Activated T-cell treated with anti-CD3 and anti-CD28 coated beads, Interleukin-2, amount 50 U/mL, for 72 hours (primary cell): Measurements from ENCODE around the gene ROM1. TPM values are rescaled to one million over a fixed set of nuclear protein-coding genes. Genes with fewer than 3 reads are reported as not detected.

ENCODE experiments used
- ATAC-seq, 2 donors: fragments of 150-1000 bp; cut with Tn5 transposase; replicated peaks in 1 of 2; 2 replicates each; pipeline ENCODE4 v1.10.0; 2021; ENCODE audit warnings: moderate library complexity in 2 of 2, mild to moderate bottlenecking in 1 of 2
- DNase-seq, 2 donors: peaks; one replicate each; pipeline ENCODE4 v3.0.0; 2021 to 2022; ENCODE audit warnings: mixed read lengths in 1 of 2
- H3K27ac Mint-ChIP-seq: one replicate; pipeline ENCODE4 v1.8.0; 2022; ENCODE audit warnings: mild to moderate bottlenecking, moderate library complexity, mixed read lengths
- H3K27me3 Mint-ChIP-seq: one replicate; pipeline ENCODE4 v1.8.0; 2022; ENCODE audit warnings: low read depth, mixed read lengths
- H3K36me3 Mint-ChIP-seq, 2 donors: one replicate each; pipeline ENCODE4 v1.8.0; 2022; ENCODE audit warnings: mixed read lengths in 2 of 2, mild to moderate bottlenecking in 1 of 2; ENCODE audit not compliant: insufficient read depth in 2 of 2
- H3K4me1 Mint-ChIP-seq: one replicate; pipeline ENCODE4 v1.8.0; 2022; ENCODE audit warnings: low read depth, mixed read lengths
- H3K4me3 Mint-ChIP-seq, 2 donors: one replicate each; pipeline ENCODE4 v1.8.0; 2022; ENCODE audit warnings: mild to moderate bottlenecking in 2 of 2, mixed read lengths in 2 of 2, moderate library complexity in 2 of 2
- H3K9me3 Mint-ChIP-seq, 2 donors: one replicate each; pipeline ENCODE4 v1.8.0; 2022; ENCODE audit warnings: mixed read lengths in 2 of 2
- total RNA-seq, 2 donors: library from RNA; stranded (reverse); gene quantifications; one replicate each; pipeline ENCODE4 v1.2.3, GENCODE V29; 2022

Gene ROM1
- total RNA-seq, 2 donors from 2014 or later = 5.1 to 6.7 TPM

DNA sequence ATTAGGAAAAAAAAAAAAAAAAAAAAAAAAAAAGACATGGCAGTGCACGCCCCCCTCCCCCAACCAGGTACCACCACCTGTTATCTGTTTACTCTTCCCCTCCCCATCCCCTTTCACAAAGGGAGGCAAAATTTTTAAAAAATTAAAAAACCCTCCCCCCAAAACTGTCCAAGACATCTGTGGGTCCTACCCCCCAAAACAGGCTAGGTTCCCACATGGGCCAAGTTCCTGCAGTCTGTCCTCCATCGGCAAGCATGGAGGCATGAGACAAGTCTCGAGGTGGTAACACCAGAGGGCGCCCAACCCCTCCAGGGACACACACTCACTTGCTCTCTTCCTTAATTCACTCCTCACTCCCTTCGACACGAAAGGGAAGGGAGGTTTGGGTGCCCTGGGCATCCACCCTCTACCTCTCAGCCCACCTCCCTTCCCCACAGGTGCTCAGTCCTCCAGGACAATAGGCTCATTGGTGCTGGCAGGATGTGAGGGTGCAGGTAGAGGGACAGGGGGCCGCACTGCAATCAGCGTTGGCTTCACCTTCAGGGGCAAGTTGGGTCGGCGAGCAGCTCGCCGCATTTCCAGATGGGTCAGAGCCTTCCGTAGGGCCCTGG lies 19.5 kb upstream of the ROM1 start:
- Mint-ChIP-seq H3K27me3 (no peaks in the 10 kb centered on the region), H3K4me1 (peaks cover 71% of the 10 kb centered on the region), H3K36me3 (peaks cover 14 to 40% of the 10 kb centered on the region in 2 donors), H3K27ac (peak overlapping the region; percentile 95), H3K9me3 (no peaks in the 10 kb centered on the region), H3K4me3 (peak overlapping the region; percentile 75 to 83)
- ATAC-seq = peak; percentile 21 to 28
- peak; percentile 78 to 85 for DNase-seq

DNA sequence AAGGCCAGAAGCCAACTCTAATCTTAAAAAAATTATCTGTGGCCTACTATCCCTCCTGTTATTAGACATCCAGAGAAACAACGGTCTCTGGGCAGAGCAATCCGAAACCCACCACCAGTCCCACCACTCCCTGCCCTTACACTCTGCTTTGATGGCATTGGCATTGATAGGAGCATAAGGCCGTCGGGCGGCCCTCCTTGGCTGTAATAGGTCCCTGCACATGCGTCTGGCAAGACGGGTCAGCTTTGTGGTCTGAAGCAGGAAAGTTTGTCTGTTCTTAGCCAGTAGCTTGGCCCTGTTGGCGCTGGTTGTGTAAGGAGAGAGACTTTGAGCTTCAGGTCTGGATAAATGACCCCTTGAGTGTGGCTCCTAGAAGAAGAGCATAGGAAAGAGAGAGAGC lies 17.9 kb upstream of the ROM1 start:
- peaks cover 75% of the 10 kb centered on the region for H3K4me1 Mint-ChIP-seq
- H3K27me3 Mint-ChIP-seq = no peaks in the 10 kb centered on the region
- no peaks in the 10 kb centered on the region for H3K9me3 Mint-ChIP-seq
- DNase-seq = no peak
- no peak for ATAC-seq
- peaks cover 26 to 49% of the 10 kb centered on the region in 2 donors for H3K36me3 Mint-ChIP-seq
- no peak overlapping the region for H3K4me3 Mint-ChIP-seq
- peak overlapping the region; percentile 15 for H3K27ac Mint-ChIP-seq

DNA sequence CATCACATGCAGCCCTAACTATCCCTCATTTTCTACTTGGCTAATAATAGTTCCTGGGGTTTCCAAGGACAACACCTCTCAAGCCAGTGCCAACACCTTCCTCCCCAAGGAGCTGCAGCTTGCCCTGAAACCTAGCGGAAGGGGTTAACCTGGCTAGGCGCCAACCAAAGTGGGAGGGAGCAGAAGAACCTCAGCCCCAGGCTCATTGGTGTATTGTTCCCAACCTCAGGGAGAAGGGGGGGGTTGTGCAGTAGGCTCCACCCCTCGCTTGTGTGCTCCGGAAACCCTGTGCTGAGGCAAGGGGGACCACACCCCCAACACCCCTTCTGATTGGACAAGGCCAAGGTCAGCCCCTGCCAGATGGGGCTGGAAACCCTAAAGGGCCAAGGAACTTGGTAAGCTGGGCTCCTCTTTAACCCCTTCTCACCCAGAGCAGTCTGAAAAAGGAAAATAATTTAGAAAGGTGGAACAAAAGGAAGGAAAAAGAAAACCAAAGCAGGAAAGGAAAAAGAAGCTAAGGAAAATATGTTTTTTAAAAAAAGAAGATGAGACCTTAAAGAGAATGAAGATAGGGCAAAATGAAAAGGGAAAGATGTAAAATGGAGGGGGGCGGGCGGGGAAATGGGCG lies 13.9 kb upstream of the ROM1 start:
- peaks cover 30 to 53% of the 10 kb centered on the region in 2 donors for H3K36me3 Mint-ChIP-seq
- H3K27me3 Mint-ChIP-seq = no peaks in the 10 kb centered on the region
- no peaks in the 10 kb centered on the region for H3K9me3 Mint-ChIP-seq
- peak overlapping the region; percentile 98 for H3K27ac Mint-ChIP-seq
- peak; percentile 78 to 81 for ATAC-seq
- H3K4me3 Mint-ChIP-seq = peak overlapping the region; percentile 93 to 98
- DNase-seq = peak; percentile 96 to 98
- peaks cover 61% of the 10 kb centered on the region for H3K4me1 Mint-ChIP-seq

DNA sequence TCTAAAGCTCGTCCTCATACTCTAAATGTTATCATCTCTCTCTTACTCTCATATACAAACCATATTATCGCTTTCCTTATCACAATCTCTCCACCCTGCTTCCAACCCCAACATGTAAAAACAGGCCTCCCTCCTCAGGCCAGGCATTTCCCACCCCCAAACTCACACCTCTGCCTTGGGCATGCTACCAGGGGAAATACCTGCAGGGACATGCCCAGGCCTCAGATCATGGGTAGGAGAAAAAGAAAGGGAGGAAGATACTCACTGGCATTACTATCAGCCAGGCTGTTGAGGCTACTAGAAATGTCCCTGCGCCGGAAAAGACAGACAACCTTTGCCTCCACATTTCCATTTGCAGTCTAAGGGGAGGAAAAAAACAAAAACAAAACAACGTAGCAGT lies 13.2 kb upstream of the ROM1 start:
- Mint-ChIP-seq H3K9me3 (no peaks in the 10 kb centered on the region), H3K27ac (peak overlapping the region; percentile 98), H3K4me3 (peak overlapping the region; percentile 93 to 98), H3K36me3 (peaks cover 28 to 50% of the 10 kb centered on the region in 2 donors), H3K27me3 (no peaks in the 10 kb centered on the region), H3K4me1 (peaks cover 56% of the 10 kb centered on the region)
- DNase-seq = no peak
- no peak for ATAC-seq

DNA sequence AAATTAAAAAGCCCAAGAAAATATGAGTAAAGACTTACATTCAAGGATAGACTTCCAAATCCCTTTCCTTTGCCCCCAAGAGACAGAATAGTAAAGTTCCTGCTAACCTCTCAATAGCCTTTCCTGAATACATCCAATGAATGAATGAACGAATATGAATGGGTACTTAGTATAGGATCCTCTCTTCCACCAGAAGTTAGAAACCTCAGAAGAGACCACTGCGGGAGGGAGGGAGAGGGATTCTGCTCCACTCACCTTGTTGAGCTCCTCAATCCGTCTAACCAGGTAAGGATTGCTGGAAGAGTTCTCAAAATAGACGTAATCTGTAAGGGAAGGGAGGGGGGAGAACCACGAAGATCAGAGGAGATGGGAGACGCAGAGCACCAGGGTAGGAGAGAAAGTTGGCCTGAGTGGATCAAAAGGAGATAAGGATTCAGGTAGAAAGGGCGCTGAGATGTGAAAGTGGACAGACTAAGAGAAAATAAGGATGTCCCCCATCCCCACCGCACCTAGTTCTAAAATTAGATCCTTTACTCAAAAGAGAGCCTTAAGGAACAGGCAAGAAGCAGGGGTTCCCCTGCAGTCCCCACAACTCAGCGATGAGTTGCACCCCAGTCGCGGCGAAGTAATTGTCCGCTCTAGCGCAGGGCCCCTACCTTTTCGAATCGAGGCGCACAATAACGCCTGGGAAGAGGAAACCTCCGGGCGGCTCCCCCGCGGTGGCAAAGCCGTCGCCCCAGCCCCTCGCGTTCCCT lies 12.5 kb upstream of the ROM1 start:
- DNase-seq (peak; percentile 44 to 50), ATAC-seq (no peak)
- Mint-ChIP-seq H3K9me3 (no peaks in the 10 kb centered on the region), H3K27ac (peak overlapping the region; percentile 98), H3K36me3 (peaks cover 28 to 50% of the 10 kb centered on the region in 2 donors), H3K4me1 (peaks cover 56% of the 10 kb centered on the region), H3K27me3 (no peaks in the 10 kb centered on the region), H3K4me3 (peak overlapping the region; percentile 93 to 98)

DNA sequence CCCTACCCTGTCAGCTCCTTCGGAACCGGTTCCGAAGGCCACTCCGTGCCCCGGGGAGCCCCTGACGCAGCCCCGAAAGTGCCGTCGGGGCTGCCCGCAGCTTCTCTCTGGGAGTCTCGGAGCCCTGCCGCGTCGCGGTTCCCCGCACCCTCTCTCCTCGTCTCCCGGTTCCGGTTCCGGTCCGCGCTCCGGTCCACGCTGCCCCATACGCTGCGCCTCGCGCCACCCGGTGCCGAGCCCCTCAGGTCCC lies 12.0 kb upstream of the ROM1 start:
- DNase-seq = peak; percentile 67 to 68
- peak; percentile 25 to 34 for ATAC-seq
- Mint-ChIP-seq H3K4me1 (peaks cover 55% of the 10 kb centered on the region), H3K4me3 (peak overlapping the region; percentile 93 to 98), H3K27me3 (no peaks in the 10 kb centered on the region), H3K27ac (peak overlapping the region; percentile 90), H3K36me3 (peaks cover 28 to 48% of the 10 kb centered on the region in 2 donors), H3K9me3 (no peaks in the 10 kb centered on the region)

DNA sequence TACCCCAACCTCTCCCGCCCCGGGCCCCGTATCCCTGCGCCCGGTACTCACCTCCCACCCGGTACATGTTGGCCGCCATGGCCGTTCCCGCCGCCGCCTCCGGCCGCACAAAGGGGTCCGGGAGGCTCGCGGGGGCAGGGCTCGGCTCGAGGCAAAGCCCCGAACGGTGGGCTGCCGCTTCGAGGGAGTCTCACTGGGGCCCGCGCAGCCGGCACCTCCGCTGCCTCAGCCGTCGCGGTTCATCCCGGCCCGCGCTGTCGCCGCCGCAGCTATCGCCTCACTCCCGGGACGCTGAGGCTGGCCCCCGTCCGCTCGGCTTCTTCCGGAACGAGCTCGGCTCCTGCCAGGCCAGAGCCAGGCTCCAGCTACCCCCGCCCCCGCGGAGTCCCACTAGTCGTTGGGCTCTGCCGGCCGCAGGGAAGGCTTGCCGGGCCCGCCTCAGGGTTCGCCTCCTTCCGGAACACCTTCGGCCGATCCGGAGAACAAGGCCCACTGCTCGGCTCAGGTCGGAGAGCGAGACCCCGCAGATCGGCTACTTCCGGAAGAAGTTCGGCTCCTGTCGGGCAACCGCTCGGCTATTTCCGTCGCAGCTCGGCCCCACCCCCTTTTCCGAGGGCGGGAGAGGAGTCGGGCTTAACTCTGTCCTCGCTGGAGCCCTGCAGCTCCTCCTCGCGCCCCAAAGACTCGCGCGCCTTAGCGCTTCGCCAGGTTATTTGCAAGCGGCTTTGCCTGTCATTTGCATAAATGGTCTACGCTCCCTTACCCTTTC lies 11.5 kb upstream of the ROM1 start, which contains the start of gene MTA2:
MTA2 (minus strand) TSS at position 494 of the 769 bp plus-strand sequence; CDS start at position 79, 415 bp downstream.
- peak; percentile 84 for ATAC-seq
- H3K27me3 Mint-ChIP-seq = no peaks in the 10 kb centered on the region
- H3K9me3 Mint-ChIP-seq = no peaks in the 10 kb centered on the region
- peak within 1 kb of the TSS; percentile 93 to 98 for H3K4me3 Mint-ChIP-seq
- peak; percentile 100 for DNase-seq
- peaks cover 28 to 48% of the 10 kb centered on the region in 2 donors for H3K36me3 Mint-ChIP-seq
- H3K27ac Mint-ChIP-seq = peak within 1 kb of the TSS; percentile 98
- peaks cover 55% of the 10 kb centered on the region for H3K4me1 Mint-ChIP-seq

DNA sequence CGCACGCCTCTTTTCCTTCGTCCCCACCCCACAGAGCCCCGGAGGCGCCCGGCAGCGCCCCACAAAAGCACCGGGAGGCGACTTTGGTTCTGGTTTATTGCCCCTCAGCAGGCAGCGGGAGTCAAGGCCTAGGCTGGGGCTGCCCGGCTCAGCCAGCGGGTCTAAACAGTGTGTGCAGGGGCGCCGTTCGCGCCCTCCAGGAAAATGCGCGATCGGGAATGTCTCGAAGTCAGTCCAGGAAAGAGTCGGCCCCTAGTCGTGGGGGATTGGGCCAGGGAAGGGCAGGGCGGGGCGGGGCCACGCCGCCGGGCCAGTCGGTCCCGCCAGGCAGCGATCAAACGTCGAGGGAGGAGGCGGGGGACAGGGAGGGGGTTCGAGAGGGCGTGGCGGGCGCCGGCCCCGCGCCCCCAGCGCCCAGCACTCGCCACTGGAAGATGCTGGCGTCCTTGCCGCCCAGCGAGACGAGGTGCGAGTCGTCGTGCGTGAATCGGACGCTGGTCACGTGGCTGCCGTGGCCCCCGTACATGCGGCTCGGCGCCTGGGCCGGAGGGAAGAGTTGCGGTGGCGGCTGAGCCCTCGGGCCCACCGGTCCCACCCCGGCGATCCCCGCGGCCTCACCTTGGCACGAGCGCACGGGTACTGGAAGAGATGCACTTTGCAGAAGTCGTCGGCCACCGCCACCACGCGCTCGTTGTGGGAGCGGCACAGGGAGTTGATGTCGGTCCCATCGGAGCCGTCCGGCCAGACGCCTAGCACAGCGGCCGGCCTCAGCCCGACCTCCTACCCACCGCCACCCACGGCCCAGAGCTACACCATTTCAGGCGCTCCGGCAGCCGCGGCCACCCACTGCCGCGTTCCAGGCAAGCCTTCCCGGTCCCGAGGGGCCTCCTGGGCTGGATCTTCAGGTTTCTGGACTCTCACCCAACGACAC lies 10.7 kb upstream of the ROM1 start:
- H3K4me3 Mint-ChIP-seq = peak overlapping the region; percentile 93 to 98
- H3K27ac Mint-ChIP-seq = peak overlapping the region; percentile 73
- peaks cover 52% of the 10 kb centered on the region for H3K4me1 Mint-ChIP-seq
- H3K9me3 Mint-ChIP-seq = no peaks in the 10 kb centered on the region
- H3K36me3 Mint-ChIP-seq = peaks cover 25 to 46% of the 10 kb centered on the region in 2 donors
- H3K27me3 Mint-ChIP-seq = no peaks in the 10 kb centered on the region
- peak in 1 of 2 donors; percentile 37 for DNase-seq
- ATAC-seq = no peak

DNA sequence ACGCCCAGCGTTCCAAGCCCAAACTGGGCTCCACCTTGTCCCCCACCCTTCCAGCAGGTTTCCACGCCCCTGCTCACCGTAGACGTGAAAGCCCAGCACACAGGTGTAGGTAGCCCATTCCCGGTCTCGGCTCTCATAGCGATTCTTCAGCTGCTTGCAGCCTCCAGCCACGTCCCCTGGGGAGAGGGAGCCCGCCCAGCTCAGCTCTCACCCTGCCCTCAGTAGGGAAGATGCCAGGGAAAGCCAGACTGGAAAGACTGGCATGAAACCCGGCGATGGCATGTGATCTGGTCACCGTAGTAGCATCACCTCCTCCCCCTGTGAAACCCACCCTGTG lies 10.0 kb upstream of the ROM1 start:
- H3K36me3 Mint-ChIP-seq = peaks cover 24 to 41% of the 10 kb centered on the region in 2 donors

DNA sequence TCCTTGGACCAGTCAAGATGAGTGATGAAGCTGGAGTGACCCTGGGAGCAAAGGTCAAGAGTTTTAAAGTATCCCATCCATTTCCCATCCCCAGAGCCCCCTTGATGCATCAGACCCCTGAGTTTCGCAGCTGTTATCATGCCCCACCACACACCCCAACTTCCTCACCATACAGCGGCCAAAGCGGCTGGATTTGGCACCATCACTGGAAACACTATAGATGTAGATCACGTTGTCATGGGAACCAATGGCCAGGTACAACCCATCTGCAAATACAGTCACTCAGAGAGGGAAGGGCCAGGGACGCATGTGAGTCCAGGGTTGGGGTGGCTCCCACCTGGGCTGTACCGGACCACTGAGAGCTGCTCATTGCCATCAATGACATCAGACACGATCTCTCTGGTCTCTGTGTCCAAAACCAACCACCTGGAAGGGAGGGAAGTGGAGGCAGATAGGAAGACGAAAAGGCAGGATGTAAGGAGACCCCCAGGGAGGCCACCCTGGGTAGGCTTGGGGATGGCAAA lies 9.2 kb upstream of the ROM1 start:
- no peak overlapping the region for H3K27ac Mint-ChIP-seq
- no peaks in the 10 kb centered on the region for H3K9me3 Mint-ChIP-seq
- ATAC-seq = no peak
- H3K4me1 Mint-ChIP-seq = peaks cover 46% of the 10 kb centered on the region
- H3K4me3 Mint-ChIP-seq = peak overlapping the region in 1 of 2 donors; percentile 68
- H3K27me3 Mint-ChIP-seq = no peaks in the 10 kb centered on the region
- H3K36me3 Mint-ChIP-seq = peaks cover 19 to 36% of the 10 kb centered on the region in 2 donors
- no peak for DNase-seq

More for the DNA sequence above, 10.0 kb upstream of the ROM1 start:
- Mint-ChIP-seq H3K9me3 (no peaks in the 10 kb centered on the region), H3K27ac (peak overlapping the region; percentile 9), H3K27me3 (no peaks in the 10 kb centered on the region), H3K4me1 (peaks cover 51% of the 10 kb centered on the region), H3K4me3 (peak overlapping the region; percentile 52 to 68)
- DNase-seq = no peak
- ATAC-seq = no peak

DNA sequence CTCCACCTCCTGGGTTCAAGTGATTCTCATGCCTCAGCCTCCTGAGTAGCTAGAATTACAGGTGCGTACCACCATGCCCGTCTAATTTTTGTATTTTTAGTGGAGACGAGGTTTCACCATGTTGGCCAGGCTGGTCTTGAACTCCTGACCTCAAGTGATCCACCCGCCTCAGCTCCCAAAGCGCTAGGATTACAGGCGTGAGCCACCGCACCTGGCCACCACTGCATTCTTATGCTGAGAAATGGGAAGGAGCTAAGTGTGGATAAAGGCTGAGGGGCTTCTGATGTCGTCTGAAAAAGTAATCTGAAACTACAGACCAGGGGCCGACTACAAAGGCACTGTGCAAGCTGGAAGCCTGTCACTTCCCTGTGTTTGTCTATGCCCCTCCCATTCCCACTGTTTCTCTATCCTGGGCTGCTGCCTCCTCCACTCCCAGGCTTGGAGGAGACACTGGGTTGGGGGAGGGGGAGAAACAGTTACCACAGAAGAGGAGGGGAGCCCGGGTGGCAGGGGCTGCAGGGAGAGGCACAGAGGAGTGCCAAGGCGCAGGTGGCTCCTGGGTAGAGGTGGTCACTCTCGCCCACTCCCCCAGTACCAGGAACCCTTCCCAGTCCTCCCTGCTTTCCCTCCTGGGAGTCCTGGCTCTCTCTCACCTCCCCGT lies 8.5 kb upstream of the ROM1 start:
- peaks cover 42% of the 10 kb centered on the region for H3K4me1 Mint-ChIP-seq
- peaks cover 16 to 29% of the 10 kb centered on the region in 2 donors for H3K36me3 Mint-ChIP-seq
- no peak for DNase-seq
- no peak for ATAC-seq
- H3K9me3 Mint-ChIP-seq = no peaks in the 10 kb centered on the region
- H3K27me3 Mint-ChIP-seq = no peaks in the 10 kb centered on the region
- no peak overlapping the region for H3K27ac Mint-ChIP-seq
- H3K4me3 Mint-ChIP-seq = no peak overlapping the region
